ENCODE measurements around the gene PPIP5K2. TPM values are rescaled to one million over a fixed set of nuclear protein-coding genes. Genes with fewer than 3 reads are reported as not detected.
"Not testable (repeated sequence)": the region's sequence is repeated elsewhere in the genome, so short reads cannot be mapped to it uniquely, and the experiment has no call there.

Gene PPIP5K2
- polyA plus RNA-seq, 1 donor from 2014 or later = 153 TPM

- no peak for TF ChIP-seq RAD21 (conservative IDR thresholded peaks at IDR 0.05)
- no peak for TF ChIP-seq CTCF (IDR thresholded peaks at IDR 0.05; ENCODE audit: poor library complexity, severe bottlenecking)
- no peak for TF ChIP-seq MXI1 (conservative IDR thresholded peaks at IDR 0.05; ENCODE audit: poor library complexity, severe bottlenecking)
- TF ChIP-seq TAF1 (IDR thresholded peaks at IDR 0.05; ENCODE audit: low read depth) = no peak
- TF ChIP-seq EZH2 (IDR thresholded peaks at IDR 0.05; ENCODE audit: borderline replicate concordance, insufficient read depth, low read length, poor library complexity, severe bottlenecking) = no peak
- TF ChIP-seq, protein P1, sequence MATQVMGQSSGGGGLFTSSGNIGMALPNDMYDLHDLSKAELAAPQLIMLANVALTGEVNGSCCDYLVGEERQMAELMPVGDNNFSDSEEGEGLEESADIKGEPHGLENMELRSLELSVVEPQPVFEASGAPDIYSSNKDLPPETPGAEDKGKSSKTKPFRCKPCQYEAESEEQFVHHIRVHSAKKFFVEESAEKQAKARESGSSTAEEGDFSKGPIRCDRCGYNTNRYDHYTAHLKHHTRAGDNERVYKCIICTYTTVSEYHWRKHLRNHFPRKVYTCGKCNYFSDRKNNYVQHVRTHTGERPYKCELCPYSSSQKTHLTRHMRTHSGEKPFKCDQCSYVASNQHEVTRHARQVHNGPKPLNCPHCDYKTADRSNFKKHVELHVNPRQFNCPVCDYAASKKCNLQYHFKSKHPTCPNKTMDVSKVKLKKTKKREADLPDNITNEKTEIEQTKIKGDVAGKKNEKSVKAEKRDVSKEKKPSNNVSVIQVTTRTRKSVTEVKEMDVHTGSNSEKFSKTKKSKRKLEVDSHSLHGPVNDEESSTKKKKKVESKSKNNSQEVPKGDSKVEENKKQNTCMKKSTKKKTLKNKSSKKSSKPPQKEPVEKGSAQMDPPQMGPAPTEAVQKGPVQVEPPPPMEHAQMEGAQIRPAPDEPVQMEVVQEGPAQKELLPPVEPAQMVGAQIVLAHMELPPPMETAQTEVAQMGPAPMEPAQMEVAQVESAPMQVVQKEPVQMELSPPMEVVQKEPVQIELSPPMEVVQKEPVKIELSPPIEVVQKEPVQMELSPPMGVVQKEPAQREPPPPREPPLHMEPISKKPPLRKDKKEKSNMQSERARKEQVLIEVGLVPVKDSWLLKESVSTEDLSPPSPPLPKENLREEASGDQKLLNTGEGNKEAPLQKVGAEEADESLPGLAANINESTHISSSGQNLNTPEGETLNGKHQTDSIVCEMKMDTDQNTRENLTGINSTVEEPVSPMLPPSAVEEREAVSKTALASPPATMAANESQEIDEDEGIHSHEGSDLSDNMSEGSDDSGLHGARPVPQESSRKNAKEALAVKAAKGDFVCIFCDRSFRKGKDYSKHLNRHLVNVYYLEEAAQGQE (IDR thresholded peaks at IDR 0.05; ENCODE audit: borderline replicate concordance) = no peak
- TF ChIP-seq EP300 (conservative IDR thresholded peaks at IDR 0.05; ENCODE audit: poor library complexity, severe bottlenecking) = no peak
- no peak for TF ChIP-seq POLR2AphosphoS5 (IDR thresholded peaks at IDR 0.05)
- TF ChIP-seq SMC3 (conservative IDR thresholded peaks at IDR 0.05; ENCODE audit: poor library complexity) = no peak
- no peaks in the 10 kb centered on the region for H3F3A ChIP-seq (ENCODE audit: insufficient read depth, low read length, poor library complexity, severe bottlenecking)
- no peaks in the 10 kb centered on the region for H3K9me2 ChIP-seq (ENCODE audit: insufficient read depth, low read length)
- no peaks in the 10 kb centered on the region for H4K20me1 ChIP-seq (ENCODE audit: insufficient read depth)
- no peak overlapping the region for H3K4me2 ChIP-seq (ENCODE audit: low read length)
- no peak overlapping the region for H2AFZ ChIP-seq (ENCODE audit: low read depth, low read length)
- no peak overlapping the region for H3K4me3 ChIP-seq (ENCODE audit: low read length)
- H3K27me3 ChIP-seq (ENCODE audit: insufficient read depth, low read depth, low read length) = no peaks in the 10 kb centered on the region
- H3K9ac ChIP-seq (ENCODE audit: low read length) = no peak overlapping the region
- H3K79me2 ChIP-seq (replicated peaks; ENCODE audit: insufficient read depth, low read length) = no peaks in the 10 kb centered on the region
- no peaks in the 10 kb centered on the region for H3K36me3 ChIP-seq (ENCODE audit: insufficient read depth, low read length)
- H3K27ac ChIP-seq (ENCODE audit: low read length) = no peak overlapping the region
- H3K9me3 ChIP-seq (ENCODE audit: low read length) = no peaks in the 10 kb centered on the region
Observed at GRCh38 chr5:103217101-103217500, 97.0 kb downstream of the PPIP5K2 start.

DNA sequence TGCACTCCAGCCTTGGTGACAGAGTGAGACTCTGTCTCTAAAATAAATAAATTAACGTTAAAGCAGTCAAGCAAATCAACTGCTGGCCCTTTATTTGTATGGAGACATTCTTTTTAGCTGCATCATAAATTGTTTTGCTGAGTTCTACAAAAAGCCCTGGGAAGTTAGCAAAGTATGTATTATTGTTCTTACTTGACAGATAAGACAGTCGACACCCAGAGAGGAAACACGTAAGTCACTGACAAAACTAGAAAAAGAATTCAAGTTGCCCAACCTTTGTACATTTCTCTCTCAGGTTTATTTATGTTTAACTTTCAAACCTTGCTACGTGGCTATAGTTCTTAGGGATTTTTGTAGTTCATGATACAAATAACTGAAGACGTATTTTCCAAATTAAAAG lies 98.1 kb downstream of the PPIP5K2 start:
- no peak overlapping the region for H3K9ac ChIP-seq (ENCODE audit: low read length)
- no peaks in the 10 kb centered on the region for H3K36me3 ChIP-seq (ENCODE audit: insufficient read depth, low read length)
- no peak overlapping the region for H2AFZ ChIP-seq (ENCODE audit: low read depth, low read length)
- H3K27me3 ChIP-seq (ENCODE audit: insufficient read depth, low read depth, low read length) = no peaks in the 10 kb centered on the region
- H4K20me1 ChIP-seq (ENCODE audit: insufficient read depth) = no peaks in the 10 kb centered on the region
- no peak overlapping the region for H3K4me2 ChIP-seq (ENCODE audit: low read length)
- H3F3A ChIP-seq (ENCODE audit: insufficient read depth, low read length, poor library complexity, severe bottlenecking) = no peaks in the 10 kb centered on the region
- no peaks in the 10 kb centered on the region for H3K9me3 ChIP-seq (ENCODE audit: low read length)
- TF ChIP-seq EP300 (conservative IDR thresholded peaks at IDR 0.05; ENCODE audit: poor library complexity, severe bottlenecking) = no peak
- no peak for TF ChIP-seq MXI1 (conservative IDR thresholded peaks at IDR 0.05; ENCODE audit: poor library complexity, severe bottlenecking)
- no peak for TF ChIP-seq CTCF (IDR thresholded peaks at IDR 0.05; ENCODE audit: poor library complexity, severe bottlenecking)
- no peaks in the 10 kb centered on the region for H3K79me2 ChIP-seq (replicated peaks; ENCODE audit: insufficient read depth, low read length)
- H3K9me2 ChIP-seq (ENCODE audit: insufficient read depth, low read length) = no peaks in the 10 kb centered on the region
- no peak overlapping the region for H3K27ac ChIP-seq (ENCODE audit: low read length)
- H3K4me3 ChIP-seq (ENCODE audit: low read length) = no peak overlapping the region

DNA sequence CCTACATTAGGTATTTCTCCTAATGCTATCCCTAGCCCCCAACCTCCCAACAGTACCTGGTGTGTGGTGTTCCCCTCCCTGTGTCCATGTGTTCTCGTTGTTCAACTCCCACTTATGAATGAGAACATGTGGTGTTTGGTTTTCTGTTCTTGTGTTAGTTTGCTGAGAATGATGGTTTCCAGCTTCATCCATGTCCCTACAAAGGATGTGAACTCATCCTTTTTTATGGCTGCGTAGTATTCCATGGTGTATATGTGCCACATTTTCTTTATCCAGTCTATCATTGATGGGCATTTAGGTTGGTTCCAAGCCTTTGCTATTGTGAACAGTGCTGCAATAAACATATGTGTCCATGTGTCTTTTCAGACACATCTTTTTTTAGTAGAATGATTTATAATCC lies 99.0 kb downstream of the PPIP5K2 start:
- H3K4me2 ChIP-seq (ENCODE audit: low read length); H3K9me2 ChIP-seq (ENCODE audit: insufficient read depth, low read length); H2AFZ ChIP-seq (ENCODE audit: low read depth, low read length); H3K27ac ChIP-seq (ENCODE audit: low read length); H3K79me2 ChIP-seq (replicated peaks; ENCODE audit: insufficient read depth, low read length); H3K4me3 ChIP-seq (ENCODE audit: low read length); H3K27me3 ChIP-seq (ENCODE audit: insufficient read depth, low read depth, low read length); H4K20me1 ChIP-seq (ENCODE audit: insufficient read depth); H3K9me3 ChIP-seq (ENCODE audit: low read length); H3F3A ChIP-seq (ENCODE audit: insufficient read depth, low read length, poor library complexity, severe bottlenecking); H3K9ac ChIP-seq (ENCODE audit: low read length); H3K36me3 ChIP-seq (ENCODE audit: insufficient read depth, low read length): not testable (repeated sequence)
